Stimulated activated CD8-positive, alpha-beta memory T cell treated with anti-CD3 and anti-CD28 coated beads, Interleukin-7, amount 100 ng/mL, for 48 hours (primary cell): Measurements from ENCODE around the gene PROC.
A peak's percentile ranks its signal among the peaks of the same experiment; 100 is the strongest.
"Not testable (repeated sequence)": the region's sequence is repeated elsewhere in the genome, so short reads cannot be mapped to it uniquely, and the experiment has no call there.

Source experiments
- DNase-seq, 2 donors: peaks; one replicate each; pipeline ENCODE4 v3.0.0-alpha.2; 2020; ENCODE audit warnings: low read depth in 1 of 2; ENCODE audit errors: extremely low read depth in 1 of 2

PROC gene

DNA sequence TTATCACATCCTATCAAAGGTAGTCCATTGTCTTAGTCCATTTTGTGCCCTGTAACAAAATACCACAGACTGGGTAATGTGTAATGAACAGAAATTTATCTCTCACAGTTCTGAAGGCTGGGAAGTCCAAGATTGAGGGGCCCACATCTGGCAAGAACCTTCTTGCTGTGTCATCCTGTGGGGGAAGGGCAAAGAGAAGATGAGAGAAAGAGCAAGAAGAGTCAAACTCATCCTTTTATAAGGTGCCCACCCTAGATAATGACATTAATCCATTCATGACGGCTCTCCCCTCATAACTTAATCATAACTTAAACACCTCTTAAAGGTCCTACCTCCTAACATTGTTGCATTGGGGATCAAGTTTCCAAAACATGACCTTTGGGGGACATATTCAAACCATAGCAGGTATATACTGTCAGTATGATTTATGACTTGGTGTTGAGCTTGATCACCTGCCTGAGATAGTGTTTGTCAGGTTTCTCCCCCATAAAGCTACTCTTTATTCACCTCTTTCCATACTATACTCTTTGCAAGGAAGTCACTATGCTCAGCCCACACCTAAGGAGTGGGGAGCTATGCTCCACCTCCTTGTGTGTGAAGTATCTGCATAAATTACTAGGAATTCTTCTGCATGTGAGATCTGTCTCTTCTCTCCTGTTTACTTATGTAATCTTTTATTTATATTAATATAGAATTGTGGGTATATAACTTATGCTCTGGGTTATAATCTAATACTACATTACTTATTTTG lies 25.2 kb upstream of the PROC start:
- DNase-seq: no peak

DNA sequence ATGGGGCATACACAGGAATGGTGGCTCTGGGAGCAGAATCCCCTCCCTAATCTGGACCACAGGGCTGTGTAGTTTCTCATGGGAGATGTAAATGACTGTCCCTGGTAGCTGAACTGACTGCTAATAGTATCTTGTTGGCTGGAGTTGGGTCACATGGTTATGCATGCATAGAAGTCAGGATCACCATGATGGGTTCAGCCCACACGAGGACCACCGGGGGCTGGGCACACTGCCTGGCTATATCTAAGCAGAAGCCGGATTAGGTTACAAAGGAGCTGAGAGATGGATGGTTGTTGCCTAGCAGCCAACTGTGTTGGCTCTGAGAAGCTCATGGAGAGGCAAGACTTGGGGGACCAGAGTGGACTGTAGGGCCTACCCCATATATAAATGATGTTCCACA lies 23.7 kb upstream of the PROC start:
- no peak for DNase-seq

DNA sequence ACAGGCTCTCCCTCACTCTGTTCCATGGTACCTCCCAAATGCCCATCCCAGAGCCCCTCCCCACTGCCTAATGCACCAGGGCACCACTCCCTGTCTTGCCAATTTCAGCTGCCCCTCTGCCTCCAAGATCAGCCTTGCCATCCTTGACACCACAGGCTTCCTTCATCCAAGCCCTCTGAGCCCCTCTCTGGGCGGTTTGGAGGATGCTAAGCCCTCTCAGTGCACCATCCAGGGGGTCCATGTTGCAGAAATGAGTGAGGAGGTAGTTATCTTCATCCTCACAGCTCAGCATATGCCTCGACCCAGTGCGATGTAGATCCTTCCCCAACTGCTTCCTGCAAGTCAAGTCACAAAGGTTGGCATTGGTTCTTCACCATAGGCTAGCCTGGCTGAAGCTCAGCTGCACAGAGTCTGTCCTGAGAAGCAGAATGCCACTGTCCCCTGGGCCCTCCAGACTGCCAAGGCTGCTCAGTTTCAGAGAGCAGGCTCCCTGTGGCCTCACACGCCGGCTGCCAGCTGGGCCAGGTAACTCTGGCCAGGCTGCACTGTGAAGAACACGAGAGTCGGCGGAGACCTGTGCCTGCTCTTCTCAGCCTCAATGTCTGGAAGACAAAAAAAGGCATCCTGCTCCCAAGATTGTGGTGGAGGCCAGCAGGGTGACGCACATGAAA lies 20.5 kb upstream of the PROC start:
- no peak for DNase-seq

DNA sequence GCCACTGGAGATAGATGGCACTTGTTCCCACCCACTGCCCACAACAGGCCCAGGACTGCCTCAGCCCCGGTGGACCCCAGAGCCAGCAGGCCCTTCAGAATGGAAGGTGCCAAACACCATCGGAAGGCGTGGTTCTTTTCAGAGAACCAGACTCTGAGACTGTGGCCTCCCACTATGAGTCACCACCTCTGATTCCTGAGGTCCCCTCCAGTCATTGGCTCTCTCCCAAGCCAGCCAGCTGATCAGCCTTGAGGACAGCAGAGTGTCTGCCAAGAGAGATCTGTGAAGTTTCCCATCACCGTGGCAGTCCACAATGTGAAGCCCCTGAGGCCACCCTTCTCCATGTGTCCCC lies 20.0 kb upstream of the PROC start:
- peak in 1 of 2 donors; percentile 56 for DNase-seq

DNA sequence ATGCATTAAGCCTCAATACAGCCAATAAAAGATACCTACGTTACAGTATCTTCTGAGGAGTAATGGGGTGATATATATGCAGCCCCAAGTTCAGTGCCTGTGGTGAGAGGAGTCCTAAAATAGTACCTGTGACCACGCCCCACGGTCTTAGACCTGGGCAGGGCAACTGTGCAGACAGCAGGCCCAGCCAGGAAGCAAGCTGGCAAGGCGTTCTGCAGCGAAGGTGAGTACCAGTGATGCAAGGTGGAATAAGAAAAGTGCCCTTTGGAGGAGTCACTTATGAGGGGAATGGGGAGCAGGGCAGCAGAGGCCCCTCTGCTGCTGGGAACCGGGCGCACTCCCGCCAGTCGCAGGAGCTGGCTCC lies 17.7 kb upstream of the PROC start:
- no peak for DNase-seq

DNA sequence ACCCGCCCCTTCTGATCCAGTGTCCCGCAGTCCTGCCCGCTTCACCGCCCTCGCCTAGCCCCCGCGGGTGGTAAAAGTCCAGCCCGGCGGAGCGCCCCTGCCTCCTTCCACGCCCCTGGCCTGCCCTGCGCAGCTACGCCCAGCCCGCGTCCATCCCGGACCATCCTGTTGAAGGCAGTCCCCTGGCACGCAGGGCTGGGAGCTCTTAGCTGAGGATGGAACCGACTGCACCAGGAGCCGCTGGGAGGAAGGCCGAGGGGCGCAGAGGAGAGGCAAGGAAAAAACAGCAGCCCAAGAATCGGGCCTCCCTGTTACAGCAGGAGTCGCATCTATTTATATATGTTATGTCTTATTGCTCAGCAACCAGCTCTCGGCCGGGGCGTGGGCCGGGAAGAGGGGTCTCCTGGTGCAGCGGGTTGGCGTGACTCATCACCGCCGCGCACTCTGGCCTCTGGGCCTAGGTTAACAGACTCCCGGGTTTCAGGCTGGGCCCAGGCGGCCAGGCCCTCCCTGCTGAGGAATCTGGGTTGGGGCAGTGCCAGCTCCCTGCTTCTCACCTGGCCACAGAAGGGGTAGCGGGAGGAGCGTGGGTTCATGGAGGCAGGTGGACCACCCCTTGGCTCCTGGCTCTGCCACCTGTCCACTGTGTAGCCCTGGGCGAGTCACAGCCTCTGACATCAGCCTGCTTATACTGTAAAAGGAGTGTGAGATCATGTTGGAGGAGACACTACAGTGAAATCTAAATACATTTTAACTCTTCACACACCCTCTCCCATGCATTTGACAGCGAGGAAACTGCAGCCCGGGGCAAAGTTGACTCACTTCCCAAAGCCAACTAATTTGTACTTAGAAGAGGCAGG lies 17.1 kb upstream of the PROC start:
- DNase-seq: no peak

DNA sequence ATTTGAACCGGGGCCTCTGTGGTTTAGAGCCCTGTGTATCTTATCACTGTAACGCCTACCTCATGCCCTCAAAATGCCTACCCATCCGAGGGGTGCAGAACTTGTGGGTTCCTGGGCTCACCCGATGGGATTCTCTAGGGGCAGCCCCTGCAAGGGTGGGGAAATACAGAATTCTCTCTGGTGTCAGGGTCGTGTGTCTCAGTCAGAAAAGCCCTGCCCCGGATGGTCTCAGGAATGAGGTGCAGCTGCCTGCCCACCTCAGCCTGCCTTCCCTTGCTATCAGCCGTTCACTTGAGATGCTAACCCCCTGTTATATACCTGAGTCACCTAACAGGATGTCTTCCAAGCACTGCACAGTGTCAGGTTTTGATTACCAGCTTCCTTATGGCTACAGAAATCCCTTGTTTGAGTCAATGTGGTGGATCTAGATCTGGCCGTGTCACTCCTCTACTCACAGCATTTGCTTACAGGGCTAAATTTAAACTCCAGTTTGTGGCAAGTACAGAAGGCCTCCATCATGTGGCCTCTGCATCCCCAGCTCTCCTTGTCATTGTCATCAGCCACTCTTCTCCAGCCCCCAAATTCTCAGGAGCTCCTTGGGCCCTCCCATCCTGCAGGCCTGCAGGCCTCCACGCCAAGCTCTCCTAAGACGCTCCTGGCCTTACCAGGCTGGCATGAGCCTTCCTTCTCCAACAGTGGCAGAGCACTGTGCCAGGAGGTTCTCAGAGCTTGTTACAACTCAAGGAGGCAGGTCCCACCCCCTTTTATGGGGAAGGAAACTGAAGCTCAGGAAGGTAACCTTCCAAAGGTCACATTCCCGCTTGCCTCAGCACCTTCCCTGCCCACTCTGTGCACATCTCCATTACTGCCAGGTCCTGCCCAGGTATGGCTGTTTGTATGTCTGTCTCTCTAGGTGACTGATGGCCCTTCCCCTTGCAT lies 16.2 kb upstream of the PROC start:
- peak in 1 of 2 donors; percentile 33 for DNase-seq

DNA sequence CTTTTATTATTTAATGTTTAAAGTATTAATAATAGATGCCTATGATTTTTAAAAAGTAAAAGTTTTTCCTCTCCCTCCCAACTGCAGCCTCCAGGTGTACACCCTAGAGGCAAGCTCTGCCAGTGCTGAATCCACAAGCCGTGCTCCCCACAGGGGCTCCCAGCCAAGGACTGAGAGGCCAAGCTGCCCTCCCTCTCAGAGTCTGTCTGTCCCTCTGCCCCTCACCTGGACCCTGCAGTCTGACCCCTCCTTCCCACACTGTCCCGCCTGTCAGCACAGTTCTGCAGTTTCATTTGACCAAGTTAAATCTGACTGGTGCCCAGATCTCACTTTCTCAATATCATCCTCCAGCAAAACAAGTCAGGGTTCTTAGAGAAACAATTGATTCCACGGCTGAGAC lies 14.8 kb upstream of the PROC start:
- no peak for DNase-seq

DNA sequence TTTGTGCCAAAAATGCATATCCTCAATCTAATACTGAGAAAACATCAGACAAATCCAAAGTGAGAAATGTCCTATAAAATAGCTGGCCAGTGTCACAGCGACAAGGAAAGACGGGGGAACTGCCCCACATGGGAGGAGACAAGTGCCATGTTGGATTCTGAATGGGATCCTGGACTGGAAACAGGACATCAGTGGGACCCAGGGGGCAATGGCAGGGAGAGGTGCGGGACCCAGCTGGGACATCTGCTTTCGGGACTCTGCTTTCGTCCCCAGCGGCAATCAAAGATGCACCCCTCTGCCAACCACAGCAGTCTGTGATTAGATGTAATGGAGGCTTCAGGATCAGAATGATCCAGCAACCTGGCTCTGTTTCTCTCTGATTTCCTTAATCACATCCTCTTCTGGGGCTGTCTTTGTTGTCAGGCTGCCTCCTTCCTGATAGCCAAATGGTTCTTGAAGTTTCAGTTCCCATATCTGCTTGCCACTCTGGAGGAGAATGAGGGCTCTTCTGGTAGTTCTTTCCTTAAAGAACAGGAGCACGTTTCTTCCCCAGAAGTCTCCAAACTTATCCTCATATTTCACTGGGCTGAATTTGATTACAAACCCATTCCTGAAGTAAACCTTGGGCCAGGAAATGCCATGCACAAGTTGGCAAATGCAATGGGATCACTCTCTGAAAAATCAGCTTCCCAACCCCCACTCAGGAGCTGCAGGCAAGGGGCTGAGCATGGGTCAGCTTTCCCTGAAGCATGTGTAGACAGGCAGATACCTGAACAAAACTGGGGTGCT lies 13.6 kb upstream of the PROC start:
- DNase-seq: no peak

DNA sequence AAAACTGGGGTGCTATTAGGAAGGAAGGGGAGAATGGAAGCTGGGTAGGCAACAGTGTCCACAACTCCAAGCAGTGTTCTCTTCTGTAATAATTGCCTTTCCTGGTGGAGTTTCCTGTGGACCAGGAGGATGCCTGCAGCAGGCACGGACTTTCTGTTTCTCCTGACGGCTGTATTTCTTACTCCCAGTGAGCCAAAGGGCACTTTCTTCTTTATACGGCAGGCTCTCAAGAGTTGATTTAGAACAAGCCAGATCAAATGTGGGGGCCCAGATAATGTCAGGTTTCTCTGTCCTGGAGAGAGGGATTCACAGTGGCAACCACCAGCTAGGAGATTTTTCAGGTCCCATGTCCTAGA lies 13.0 kb upstream of the PROC start:
- DNase-seq: no peak

DNA sequence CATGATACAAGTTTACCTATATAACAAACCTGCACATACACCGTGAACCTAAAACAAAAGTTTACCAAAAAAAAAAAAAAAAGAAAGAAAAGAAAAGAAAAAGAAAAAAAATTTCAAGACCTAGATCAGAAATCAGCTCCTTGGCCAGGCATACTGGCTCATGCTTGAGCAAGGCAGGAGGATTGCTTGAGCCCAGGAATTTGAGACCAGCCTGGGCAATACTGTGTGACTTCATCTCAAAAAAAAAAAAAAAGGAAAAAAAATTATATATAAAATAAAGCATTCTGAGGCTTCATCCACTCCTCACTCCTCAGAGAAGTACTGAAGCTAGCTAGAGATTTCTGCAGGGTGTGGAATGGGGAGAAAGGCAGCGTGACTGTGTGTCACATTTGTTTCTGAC lies 11.8 kb upstream of the PROC start:
- DNase-seq: no peak

DNA sequence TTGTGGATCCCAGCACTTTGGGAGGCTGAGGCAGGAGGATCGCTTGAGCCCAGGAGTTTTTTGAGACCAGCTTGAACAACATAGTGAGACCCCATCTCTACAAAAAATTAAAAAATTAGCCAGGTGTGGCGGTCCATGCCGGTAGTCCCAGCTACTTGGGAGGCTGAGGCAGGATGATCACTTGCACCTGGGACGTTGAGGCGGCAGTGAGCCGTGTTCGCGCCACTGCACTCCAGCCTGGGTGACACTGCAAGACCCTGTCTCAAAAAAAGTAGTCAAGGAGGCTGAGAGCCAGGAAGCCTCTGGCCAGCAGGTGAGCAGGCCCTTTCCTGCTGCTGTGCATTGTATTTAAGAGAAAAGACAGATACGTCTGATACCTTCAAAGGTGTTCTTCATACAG lies 11.1 kb upstream of the PROC start:
- no peak for DNase-seq

DNA sequence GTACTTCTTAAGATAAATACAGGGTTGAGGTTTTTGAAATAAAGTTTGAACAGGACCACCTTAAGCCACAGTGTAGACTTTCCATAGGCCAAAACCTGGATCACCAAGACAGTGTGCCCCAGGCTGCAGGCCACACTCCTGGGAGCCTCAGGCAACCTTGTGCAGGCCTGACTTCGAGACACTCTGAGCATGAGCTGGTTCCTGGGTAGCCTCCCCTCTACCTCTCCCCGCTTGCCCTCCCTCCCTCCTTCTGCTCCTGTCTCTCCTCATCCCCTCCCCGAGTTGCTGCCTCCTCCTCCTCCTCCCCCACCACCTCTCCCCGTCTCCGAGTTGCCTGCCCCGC lies 10.6 kb upstream of the PROC start:
- DNase-seq: no peak

DNA sequence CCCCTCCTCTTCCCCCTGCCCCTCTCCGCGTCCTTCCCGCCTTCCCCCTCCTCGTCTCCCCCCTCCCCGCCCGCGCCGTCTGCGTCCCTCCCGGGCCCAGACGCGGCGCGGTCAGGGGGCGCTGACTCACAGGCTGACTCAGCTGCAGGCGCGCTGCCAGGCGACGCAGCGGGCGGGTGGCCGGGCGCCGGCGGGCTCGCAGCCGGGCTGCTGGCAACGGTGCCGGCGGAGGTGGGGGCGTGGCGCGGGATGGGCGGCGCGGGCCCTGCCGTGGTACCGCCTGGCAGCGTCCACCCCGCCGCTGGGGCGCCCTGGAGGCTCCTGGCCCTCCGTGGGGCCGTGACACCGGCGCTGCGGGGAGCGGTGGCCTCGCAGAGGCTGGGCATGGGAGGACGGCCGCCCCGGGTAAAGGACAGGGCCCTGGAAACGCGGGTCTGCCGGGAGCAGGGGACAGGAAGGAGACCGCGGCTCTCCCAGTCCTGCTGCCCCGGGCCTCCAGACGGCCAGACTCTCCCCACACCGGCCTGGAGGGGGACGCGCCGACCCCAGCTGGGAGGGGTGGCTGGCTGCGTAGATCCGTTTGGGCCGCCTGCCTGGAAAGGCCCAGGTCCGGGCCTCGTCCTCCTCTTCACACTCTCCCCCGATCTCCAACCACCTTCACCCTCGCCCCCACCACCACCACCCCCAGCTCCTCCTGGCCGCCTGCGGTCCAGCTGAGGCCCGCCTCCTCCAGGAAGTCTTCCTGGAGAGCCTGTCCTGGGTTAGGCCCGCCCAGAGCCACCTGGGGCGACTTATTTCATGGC lies 10.0 kb upstream of the PROC start:
- peak; percentile 77 to 86 for DNase-seq

DNA sequence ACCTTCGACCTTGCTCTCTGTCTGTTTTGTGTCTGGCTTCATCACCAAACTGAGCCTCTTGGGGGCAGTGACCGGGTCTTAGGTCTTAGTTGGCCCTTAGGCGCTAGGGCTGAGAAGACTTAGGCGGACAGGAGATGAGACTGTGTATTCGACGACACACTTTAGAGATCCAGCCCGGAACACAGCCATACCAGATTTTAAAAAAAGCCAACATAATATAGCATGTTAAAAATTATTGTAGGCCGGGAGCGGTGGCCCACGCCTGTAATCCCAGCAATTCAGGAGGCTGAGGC lies 9.5 kb upstream of the PROC start:
- DNase-seq: no peak

DNA sequence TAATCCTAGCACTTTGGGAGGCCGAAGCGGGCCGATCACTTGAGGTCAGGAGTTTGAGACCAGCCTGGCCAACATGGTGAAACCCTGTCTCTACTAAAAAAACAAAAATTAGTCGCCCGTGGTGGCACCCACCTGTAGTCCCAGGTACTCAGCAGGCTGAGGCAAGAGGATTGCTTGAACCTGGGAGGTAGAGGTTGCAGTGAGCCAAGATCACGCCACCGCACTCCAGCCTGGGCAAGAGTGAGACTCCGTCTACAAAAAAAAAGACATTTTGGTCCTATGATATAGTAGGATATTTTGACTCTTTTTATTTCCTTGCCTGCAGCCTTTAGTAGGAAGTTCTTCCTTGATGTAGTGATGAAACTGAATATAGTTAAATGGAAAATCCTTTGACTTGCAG lies 8.5 kb upstream of the PROC start:
- not testable (repeated sequence) for DNase-seq

DNA sequence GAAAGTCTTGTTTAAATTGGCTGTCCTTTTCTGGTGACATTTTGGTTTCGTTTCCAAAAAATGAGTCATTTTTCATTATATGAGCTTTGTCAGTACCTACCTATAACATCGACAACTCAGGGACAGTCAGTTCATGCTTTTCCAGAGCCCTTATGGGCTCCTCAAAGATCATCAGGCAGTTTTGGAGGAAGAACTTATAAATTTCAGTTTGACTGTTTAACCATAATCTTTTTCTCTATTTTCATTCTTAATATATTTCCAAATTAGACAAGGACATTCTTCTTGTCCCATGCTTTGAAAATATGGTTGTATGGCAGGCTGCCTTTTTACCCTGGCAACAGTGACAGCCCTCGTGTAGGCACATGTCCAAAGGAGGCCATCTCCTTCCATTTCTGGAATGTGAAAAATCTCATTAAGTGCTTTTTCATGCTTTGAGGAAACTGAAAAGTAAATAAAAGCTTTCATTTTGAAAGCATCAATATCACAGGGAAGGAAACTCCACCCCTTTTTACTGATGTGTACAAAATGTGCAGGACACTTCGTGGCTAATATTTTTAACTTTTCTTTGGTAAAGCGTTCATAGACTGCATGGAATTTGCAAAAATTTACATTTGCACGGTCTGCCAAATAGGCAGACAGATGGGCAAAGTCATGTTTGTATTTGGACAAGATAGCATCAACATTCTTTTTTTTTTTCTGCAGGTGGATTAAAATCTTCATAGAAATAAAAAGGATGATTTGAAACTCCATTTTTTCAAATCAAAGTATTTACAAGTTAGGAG lies 7.2 kb upstream of the PROC start:
- no peak for DNase-seq

DNA sequence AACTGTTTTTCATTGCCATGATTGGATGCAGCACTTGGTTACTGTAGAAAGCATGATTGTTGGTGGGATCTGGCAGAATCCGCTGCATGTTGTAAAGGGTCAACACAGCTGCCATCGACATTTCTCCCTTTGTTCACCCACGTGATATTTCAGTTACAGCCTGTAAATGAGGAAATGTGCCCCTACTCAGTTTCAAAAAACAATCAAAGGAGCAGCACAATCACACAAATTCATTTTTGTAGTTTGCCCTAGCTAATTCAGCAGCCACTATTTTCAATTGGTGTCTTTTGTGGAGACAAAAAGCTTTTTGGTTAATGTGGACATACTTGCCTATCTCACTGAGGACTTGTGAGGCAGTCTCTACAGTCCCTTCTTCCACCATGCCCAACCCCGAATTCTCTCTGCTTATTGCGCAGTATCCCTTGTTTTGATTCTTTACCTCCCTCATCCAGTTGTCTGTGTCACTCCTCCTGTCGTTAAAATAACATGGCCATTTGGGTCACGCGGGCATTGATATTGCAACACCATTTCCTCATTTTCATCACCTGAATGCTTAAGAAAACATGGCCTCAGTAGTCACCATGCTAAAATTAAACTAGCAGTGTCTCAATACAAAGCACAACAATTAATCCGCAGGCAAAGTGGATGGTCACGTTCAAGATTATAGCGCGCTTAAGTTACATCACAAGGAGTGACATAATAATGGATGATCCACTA lies 6.4 kb upstream of the PROC start:
- no peak for DNase-seq
